Trophoblast cell (in vitro differentiated cells and primary cell): ENCODE data around the gene CAMSAP2.

Source experiments
- DNase-seq, 2 donors: peaks; one replicate each; pipeline ENCODE4 v3.0.0-alpha.2; 2016
- H2AFZ ChIP-seq: 2 replicates; pipeline ENCODE4 v1.6.1; 2013; ENCODE audit warnings: low read length, moderate library complexity, mild to moderate bottlenecking; ENCODE audit not compliant: insufficient read depth, poor library complexity
- H2AK5ac ChIP-seq: 2 replicates; pipeline ENCODE4 v1.6.1; 2013; ENCODE audit warnings: mild to moderate bottlenecking, low read length
- H2BK120ac ChIP-seq: 2 replicates; pipeline ENCODE4 v1.6.1; 2013; ENCODE audit warnings: low read length, mild to moderate bottlenecking, moderate library complexity; ENCODE audit not compliant: insufficient read depth, poor library complexity
- H2BK12ac ChIP-seq: 2 replicates; pipeline ENCODE4 v1.6.1; 2013; ENCODE audit warnings: mild to moderate bottlenecking, low read length, moderate library complexity
- H2BK5ac ChIP-seq: 2 replicates; pipeline ENCODE4 v1.6.1; 2013; ENCODE audit warnings: low read length, low read depth, moderate library complexity, mild to moderate bottlenecking; ENCODE audit not compliant: poor library complexity
- H3K14ac ChIP-seq: 2 replicates; pipeline ENCODE4 v1.6.1; 2013; ENCODE audit warnings: mild to moderate bottlenecking, low read length
- H3K18ac ChIP-seq: 2 replicates; pipeline ENCODE4 v1.6.1; 2013; ENCODE audit warnings: mild to moderate bottlenecking, low read length
- H3K23ac ChIP-seq: 2 replicates; pipeline ENCODE4 v1.6.1; 2013; ENCODE audit warnings: low read length
- H3K27ac ChIP-seq: 2 replicates; pipeline ENCODE4 v1.5.1; 2013; ENCODE audit warnings: low read depth, mild to moderate bottlenecking, inconsistent platforms, low read length, moderate library complexity
- H3K27me3 ChIP-seq: 2 replicates; pipeline ENCODE4 v1.6.1; 2013; ENCODE audit warnings: inconsistent platforms, mild to moderate bottlenecking, low read length, moderate library complexity; ENCODE audit not compliant: insufficient read depth
- H3K36me3 ChIP-seq, 2 experiments: 1 replicate in 1 of 2; 2 replicates in 1 of 2; pipeline ENCODE4 v1.6.1; 2013; ENCODE audit warnings: low read length in 2 of 2, mild to moderate bottlenecking in 2 of 2, moderate library complexity in 1 of 2; ENCODE audit not compliant: insufficient read depth in 2 of 2, control insufficient read depth in 1 of 2
- H3K4ac ChIP-seq: 2 replicates; pipeline ENCODE4 v1.6.1; 2013; ENCODE audit warnings: low read depth, mild to moderate bottlenecking, low read length, moderate library complexity
- H3K4me1 ChIP-seq, 2 experiments: 1 replicate in 1 of 2; 2 replicates in 1 of 2; pipeline ENCODE4 v1.6.1; 2013; ENCODE audit warnings: low read length in 2 of 2, mild to moderate bottlenecking in 2 of 2, moderate library complexity in 1 of 2; ENCODE audit not compliant: insufficient read depth in 2 of 2, control insufficient read depth in 1 of 2
- H3K4me2 ChIP-seq: 2 replicates; pipeline ENCODE4 v1.6.1; 2013; ENCODE audit warnings: inconsistent platforms, mild to moderate bottlenecking, low read length, moderate library complexity
- H3K4me3 ChIP-seq: 2 replicates; pipeline ENCODE4 v1.5.1; 2013; ENCODE audit warnings: mild to moderate bottlenecking, low read depth, low read length, inconsistent platforms
- H3K79me1 ChIP-seq: one replicate; pipeline ENCODE4 v1.6.1; 2013; ENCODE audit warnings: low read length
- H3K79me2 ChIP-seq: 2 replicates; pipeline ENCODE4 v1.6.1; 2013; ENCODE audit warnings: low read length, mild to moderate bottlenecking; ENCODE audit not compliant: control insufficient read depth, insufficient read depth, poor library complexity
- H3K9ac ChIP-seq: 2 replicates; pipeline ENCODE4 v1.6.1; 2013; ENCODE audit warnings: mild to moderate bottlenecking, low read length
- H3K9me3 ChIP-seq: 2 replicates; pipeline ENCODE4 v1.6.1; 2013; ENCODE audit warnings: low read depth, mild to moderate bottlenecking, control low read depth, inconsistent platforms, low read length; ENCODE audit not compliant: insufficient read depth
- H4K12ac ChIP-seq: 2 replicates; pipeline ENCODE4 v1.6.1; 2013; ENCODE audit warnings: low read depth, mild to moderate bottlenecking, low read length, moderate library complexity
- H4K8ac ChIP-seq: 2 replicates; pipeline ENCODE4 v1.6.1; 2013; ENCODE audit warnings: low read depth, mild to moderate bottlenecking, low read length, moderate library complexity
- H4K91ac ChIP-seq: one replicate; pipeline ENCODE4 v1.6.1; 2013; ENCODE audit warnings: low read depth, mild to moderate bottlenecking, low read length, moderate library complexity
- WGBS: extraction: QIAGEN DNeasy Blood & Tissue Kit; methylation state at CpG from one replicate; pipeline ENCODE4 v1.1.7; 2013; ENCODE audit warnings: missing lambda C conversion rate; ENCODE audit not compliant: insufficient read length, insufficient coverage; ENCODE audit errors: extremely low coverage; 5-methylcytosine and 5-hydroxymethylcytosine counted together

Gene CAMSAP2

DNA sequence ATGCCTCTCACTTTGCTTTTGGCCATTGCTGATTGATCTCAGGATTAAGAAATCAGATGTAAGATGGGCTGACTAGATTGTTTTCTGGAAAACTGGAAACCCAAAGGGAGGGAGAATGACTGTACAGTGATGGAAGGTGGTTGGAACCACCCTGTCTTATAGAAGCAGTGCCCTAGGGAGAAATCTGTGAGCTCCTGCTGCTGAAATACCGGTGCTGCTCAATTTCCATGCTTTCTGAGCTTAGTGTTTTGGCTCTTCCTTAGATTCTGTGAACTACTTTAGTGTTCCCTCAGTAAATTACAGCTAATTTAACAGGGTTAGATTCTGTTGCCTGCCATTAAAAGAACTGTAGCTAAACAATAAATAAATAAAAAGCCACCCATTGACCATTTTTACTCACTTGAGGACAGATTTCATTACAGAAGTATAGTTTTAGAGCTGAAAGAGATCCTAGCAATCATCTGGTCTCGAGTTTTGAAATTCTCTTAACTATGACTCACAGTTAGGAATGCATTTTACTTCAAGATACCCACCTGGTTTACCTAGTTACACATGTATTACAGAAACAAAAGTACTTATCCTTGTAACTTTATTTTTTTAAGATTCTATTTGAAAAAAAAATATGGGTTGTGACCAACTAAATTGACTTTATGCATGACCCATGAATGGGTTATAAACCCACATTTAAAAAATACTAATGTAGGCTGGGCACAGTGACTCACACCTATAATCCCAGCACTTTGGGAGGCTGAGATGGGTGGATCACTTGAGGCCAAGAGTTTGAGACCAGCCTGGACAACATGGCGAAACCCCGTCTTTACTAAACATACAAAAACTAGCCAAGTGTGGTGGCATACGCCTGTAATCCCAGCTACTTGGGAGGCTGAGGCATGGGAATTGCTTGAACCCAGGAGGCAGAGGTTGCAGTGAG, 33.2 kb downstream of the CAMSAP2 start:
- H2BK12ac ChIP-seq, result peak overlapping the region; percentile 87
- no peaks in the 10 kb centered on the region for H3K27me3 ChIP-seq
- WGBS, result no CpG with 5 or more reads among the region's 5 CpGs
- H3K4me3 ChIP-seq, result no peak overlapping the region
- H3K9ac ChIP-seq, result no peak overlapping the region
- no peak overlapping the region for H3K4me2 ChIP-seq
- peaks cover 6% of the 10 kb centered on the region for H3K79me1 ChIP-seq
- H3K79me2 ChIP-seq, result no peaks in the 10 kb centered on the region
- no peaks in the 10 kb centered on the region for H3K9me3 ChIP-seq
- peak overlapping the region; percentile 69 for H2BK5ac ChIP-seq
- no peak overlapping the region for H3K23ac ChIP-seq
- no peak overlapping the region for H3K14ac ChIP-seq
- H3K18ac ChIP-seq, result no peak overlapping the region
- H2AFZ ChIP-seq, result no peak overlapping the region
- no peak overlapping the region for H2AK5ac ChIP-seq
- no peak overlapping the region for H3K4ac ChIP-seq
- peak overlapping the region; percentile 73 for H4K91ac ChIP-seq
- H4K12ac ChIP-seq, result no peak overlapping the region
- peak overlapping the region; percentile 73 for H3K27ac ChIP-seq
- H2BK120ac ChIP-seq, result peak overlapping the region; percentile 58
- H4K8ac ChIP-seq, result peak overlapping the region; percentile 61
- H3K36me3 ChIP-seq, result peaks cover 7 to 11% of the 10 kb centered on the region in 2 experiments
- DNase-seq, result peak; percentile 19 to 82
- peaks cover 5 to 12% of the 10 kb centered on the region in 2 experiments for H3K4me1 ChIP-seq

DNA sequence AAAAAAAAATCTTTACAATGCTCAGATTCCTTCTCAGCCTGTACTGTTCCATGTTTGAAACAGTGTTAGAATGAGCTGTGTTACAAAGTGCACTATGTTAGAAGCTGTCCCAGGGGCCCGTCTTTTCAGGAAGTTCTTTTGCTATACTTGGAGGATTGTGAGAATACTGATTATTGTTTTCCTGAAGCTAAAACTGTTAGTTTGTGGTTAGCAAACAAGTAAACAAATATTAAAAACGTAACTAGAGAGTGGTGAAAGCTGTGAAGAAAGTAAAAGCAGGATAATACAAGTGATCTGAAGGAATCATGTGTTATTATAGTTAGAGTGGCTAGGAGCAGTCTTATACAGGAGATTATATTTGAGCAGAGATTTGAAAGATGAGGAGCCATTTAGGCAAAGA, 35.6 kb downstream of the CAMSAP2 start:
- Histone ChIP-seq H3K18ac (no peak overlapping the region), H2BK120ac (no peak overlapping the region), H3K9me3 (peaks cover 1% of the 10 kb centered on the region), H2BK12ac (no peak overlapping the region), H3K27ac (peak overlapping the region; percentile 81), H3K9ac (no peak overlapping the region), H2AFZ (no peak overlapping the region), H3K14ac (no peak overlapping the region), H3K4me1 (peaks cover 7 to 13% of the 10 kb centered on the region in 2 experiments), H4K91ac (no peak overlapping the region), H3K79me2 (no peaks in the 10 kb centered on the region), H2AK5ac (no peak overlapping the region), H3K4ac (no peak overlapping the region), H3K79me1 (peaks cover 9% of the 10 kb centered on the region), H3K4me2 (no peak overlapping the region), H3K23ac (no peak overlapping the region), H3K27me3 (no peaks in the 10 kb centered on the region), H2BK5ac (no peak overlapping the region), H4K12ac (no peak overlapping the region), H3K4me3 (no peak overlapping the region), H4K8ac (no peak overlapping the region), H3K36me3 (peaks cover 6 to 9% of the 10 kb centered on the region in 2 experiments)
- DNase-seq, result peak in 1 of 2 donors; percentile 32
- no CpG with 5 or more reads among the region's 2 CpGs for WGBS

DNA sequence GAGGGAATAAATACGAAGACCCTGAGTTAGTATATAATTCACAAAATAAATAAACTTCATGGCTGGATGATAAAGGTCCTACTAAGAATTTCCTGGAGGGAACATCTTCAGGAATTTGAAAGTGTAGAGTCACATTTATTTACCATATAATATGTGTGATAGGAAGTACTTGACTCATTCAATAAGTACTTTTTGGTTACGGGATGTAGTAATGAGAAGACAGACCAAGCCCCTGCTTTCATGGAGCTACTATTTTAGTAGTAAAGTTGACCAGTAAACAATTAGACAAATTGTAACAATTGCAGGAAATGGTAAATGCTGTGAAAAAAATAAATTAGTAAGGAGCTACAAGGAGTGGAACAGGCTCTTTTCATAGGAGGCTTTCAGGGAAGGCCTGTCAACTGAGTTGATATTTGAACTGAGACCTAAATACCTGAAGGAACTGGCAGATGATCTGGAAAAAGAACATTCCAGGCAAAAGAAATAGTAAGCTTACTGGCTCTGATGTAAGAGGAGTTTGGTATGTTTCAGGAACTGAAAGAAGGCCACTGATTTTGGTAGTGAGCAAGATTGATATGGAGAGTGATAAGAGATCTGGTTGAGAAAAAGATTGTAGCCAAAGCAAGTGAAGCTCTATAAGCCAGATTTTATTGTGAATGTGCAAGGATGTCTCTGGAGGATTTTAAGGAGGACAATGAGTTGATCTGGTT, 36.2 kb downstream of the CAMSAP2 start:
- no peak overlapping the region for H2BK120ac ChIP-seq
- H3K27me3 ChIP-seq, result no peaks in the 10 kb centered on the region
- H3K23ac ChIP-seq, result no peak overlapping the region
- peaks cover 2 to 7% of the 10 kb centered on the region in 2 experiments for H3K36me3 ChIP-seq
- no peak overlapping the region for H4K8ac ChIP-seq
- no peak overlapping the region for H3K4me2 ChIP-seq
- H3K79me1 ChIP-seq, result peaks cover 9% of the 10 kb centered on the region
- no peaks in the 10 kb centered on the region for H3K79me2 ChIP-seq
- no peak overlapping the region for H2BK12ac ChIP-seq
- H2AFZ ChIP-seq, result no peak overlapping the region
- WGBS, result no CpG with 5 or more reads among the region's 2 CpGs
- no peak overlapping the region for H3K9ac ChIP-seq
- no peak overlapping the region for H3K18ac ChIP-seq
- no peak overlapping the region for H3K14ac ChIP-seq
- H2BK5ac ChIP-seq, result no peak overlapping the region
- H4K91ac ChIP-seq, result no peak overlapping the region
- H2AK5ac ChIP-seq, result no peak overlapping the region
- H3K4me1 ChIP-seq, result peaks cover 7 to 13% of the 10 kb centered on the region in 2 experiments
- H4K12ac ChIP-seq, result no peak overlapping the region
- H3K9me3 ChIP-seq, result peaks cover 1% of the 10 kb centered on the region
- no peak overlapping the region for H3K4ac ChIP-seq
- peak overlapping the region; percentile 81 for H3K27ac ChIP-seq
- H3K4me3 ChIP-seq, result no peak overlapping the region
- DNase-seq, result peak; percentile 39 to 91

DNA sequence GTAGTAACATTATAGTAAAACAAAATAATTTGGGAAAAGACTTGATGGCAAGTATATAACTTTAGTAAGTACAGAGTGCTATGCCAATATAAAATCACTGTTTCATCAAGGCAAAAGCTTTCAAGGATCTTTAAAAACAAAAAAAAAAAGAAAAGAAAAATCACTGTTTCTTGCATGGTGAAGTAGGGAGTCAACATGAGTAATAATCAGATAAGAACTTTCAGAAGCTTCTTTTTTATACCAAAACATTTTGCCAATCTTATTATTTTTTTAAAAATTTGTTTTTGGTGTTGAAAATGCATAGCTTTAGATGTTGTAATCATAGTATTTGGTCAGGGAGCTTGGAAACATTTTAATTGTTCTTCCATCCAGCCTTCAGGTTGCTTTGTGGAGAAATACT, 37.2 kb downstream of the CAMSAP2 start:
- H3K4ac ChIP-seq, result no peak overlapping the region
- H3K27ac ChIP-seq, result peak overlapping the region; percentile 81
- H3K4me1 ChIP-seq, result peaks cover 7 to 12% of the 10 kb centered on the region in 2 experiments
- no peak overlapping the region for H3K4me2 ChIP-seq
- H3K9ac ChIP-seq, result no peak overlapping the region
- peaks cover 2 to 6% of the 10 kb centered on the region in 2 experiments for H3K36me3 ChIP-seq
- H3K79me1 ChIP-seq, result peaks cover 9% of the 10 kb centered on the region
- H4K8ac ChIP-seq, result no peak overlapping the region
- peak overlapping the region; percentile 13 for H4K91ac ChIP-seq
- H4K12ac ChIP-seq, result no peak overlapping the region
- peaks cover 1% of the 10 kb centered on the region for H3K9me3 ChIP-seq
- H3K79me2 ChIP-seq, result no peaks in the 10 kb centered on the region
- no peak overlapping the region for H2AK5ac ChIP-seq
- H2BK12ac ChIP-seq, result no peak overlapping the region
- H2BK5ac ChIP-seq, result no peak overlapping the region
- no peak overlapping the region for H2AFZ ChIP-seq
- no peak overlapping the region for H2BK120ac ChIP-seq
- H3K27me3 ChIP-seq, result no peaks in the 10 kb centered on the region
- H3K4me3 ChIP-seq, result no peak overlapping the region
- H3K18ac ChIP-seq, result no peak overlapping the region
- no peak overlapping the region for H3K14ac ChIP-seq
- no peak overlapping the region for H3K23ac ChIP-seq
- peak in 1 of 2 donors; percentile 28 for DNase-seq
